Neuron (in vitro differentiated cells): ENCODE data around the gene PTBP3.
"Not testable (repeated sequence)": the region's sequence is repeated elsewhere in the genome, so short reads cannot be mapped to it uniquely, and the experiment has no call there.

Experiments used
- H2AFZ ChIP-seq: one replicate; pipeline ENCODE4 v1.6.1; 2013; ENCODE audit warnings: low read depth, mild to moderate bottlenecking, inconsistent platforms, low read length, moderate library complexity
- H3K27me3 ChIP-seq: one replicate; pipeline ENCODE4 v1.6.1; 2013; ENCODE audit warnings: low read length; ENCODE audit not compliant: insufficient read depth
- H3K36me3 ChIP-seq: one replicate; pipeline ENCODE4 v1.6.1; 2013; ENCODE audit warnings: low read length; ENCODE audit not compliant: insufficient read depth
- H3K4me1 ChIP-seq: one replicate; pipeline ENCODE4 v1.6.1; 2013; ENCODE audit warnings: low read length; ENCODE audit not compliant: insufficient read depth
- H3K4me3 ChIP-seq: 2 replicates; pipeline ENCODE4 v1.5.1; 2013; ENCODE audit warnings: mild to moderate bottlenecking, low read length, moderate library complexity
- H3K9me3 ChIP-seq: one replicate; pipeline ENCODE4 v1.6.1; 2013; ENCODE audit warnings: low read length

PTBP3 gene

DNA sequence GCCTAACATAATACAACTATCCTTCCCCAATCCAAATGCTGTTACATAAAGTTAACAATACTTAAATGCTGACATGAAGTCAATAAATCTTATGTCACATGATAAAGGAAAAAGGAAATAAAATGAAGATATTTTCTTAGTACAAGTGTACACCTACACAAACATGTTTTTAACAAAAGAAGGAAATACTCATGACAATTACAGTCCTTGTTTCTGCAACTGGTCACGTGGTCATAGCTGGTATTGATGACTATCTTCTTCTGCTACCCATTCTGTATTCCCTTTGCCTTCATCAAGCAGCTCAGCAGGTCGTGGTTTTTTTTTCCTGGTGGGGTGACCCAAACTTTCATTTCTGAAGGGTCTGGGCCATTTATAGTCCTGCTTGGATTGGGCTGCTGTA is 40.2 kb upstream of the PTBP3 start:
- H3K9me3 ChIP-seq, H2AFZ ChIP-seq, H3K27me3 ChIP-seq, H3K4me3 ChIP-seq, H3K36me3 ChIP-seq: not testable (repeated sequence)
- peaks cover 10% of the 10 kb centered on the region for H3K4me1 ChIP-seq

GRCh38 chr9:112371060-112371459 is 37.6 kb upstream of the PTBP3 start:
- Histone ChIP-seq H3K9me3 (peaks cover 10% of the 10 kb centered on the region), H3K4me3 (no peak overlapping the region), H3K36me3 (no peaks in the 10 kb centered on the region), H3K4me1 (no peaks in the 10 kb centered on the region), H3K27me3 (no peaks in the 10 kb centered on the region), H2AFZ (no peak overlapping the region)

DNA sequence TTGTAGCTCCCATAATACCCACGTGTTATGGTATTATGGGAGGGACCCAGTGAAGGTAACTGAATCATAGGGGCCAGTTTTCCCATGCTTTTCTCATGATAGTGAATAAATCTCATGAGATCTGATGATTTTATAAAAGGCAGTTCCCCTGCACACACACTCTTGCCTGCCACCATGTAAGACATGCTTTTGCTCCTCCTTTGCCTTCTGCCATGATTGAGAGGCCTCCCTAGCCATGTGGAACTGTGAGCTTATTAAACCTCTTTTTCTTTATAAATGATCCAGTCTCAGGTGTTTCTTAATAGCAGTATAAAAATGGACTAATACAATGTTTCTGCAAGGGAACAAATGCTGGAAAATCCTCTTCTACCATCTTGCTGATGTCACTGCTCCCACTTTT is 36.4 kb upstream of the PTBP3 start:
- no peaks in the 10 kb centered on the region for H3K4me1 ChIP-seq
- H3K36me3 ChIP-seq: no peaks in the 10 kb centered on the region
- H3K27me3 ChIP-seq: no peaks in the 10 kb centered on the region
- no peak overlapping the region for H3K4me3 ChIP-seq
- H3K9me3 ChIP-seq: peaks cover 8% of the 10 kb centered on the region
- no peak overlapping the region for H2AFZ ChIP-seq

GRCh38 chr9:112367465-112367864 is 34.0 kb upstream of the PTBP3 start:
- no peaks in the 10 kb centered on the region for H3K27me3 ChIP-seq
- H2AFZ ChIP-seq: no peak overlapping the region
- peaks cover 8% of the 10 kb centered on the region for H3K9me3 ChIP-seq
- no peaks in the 10 kb centered on the region for H3K36me3 ChIP-seq
- H3K4me1 ChIP-seq: no peaks in the 10 kb centered on the region
- H3K4me3 ChIP-seq: no peak overlapping the region

GRCh38 chr9:112366591-112366990 is 33.2 kb upstream of the PTBP3 start:
- no peaks in the 10 kb centered on the region for H3K36me3 ChIP-seq
- no peaks in the 10 kb centered on the region for H3K27me3 ChIP-seq
- H3K9me3 ChIP-seq: peaks cover 8% of the 10 kb centered on the region
- H2AFZ ChIP-seq: no peak overlapping the region
- no peaks in the 10 kb centered on the region for H3K4me1 ChIP-seq
- no peak overlapping the region for H3K4me3 ChIP-seq

DNA sequence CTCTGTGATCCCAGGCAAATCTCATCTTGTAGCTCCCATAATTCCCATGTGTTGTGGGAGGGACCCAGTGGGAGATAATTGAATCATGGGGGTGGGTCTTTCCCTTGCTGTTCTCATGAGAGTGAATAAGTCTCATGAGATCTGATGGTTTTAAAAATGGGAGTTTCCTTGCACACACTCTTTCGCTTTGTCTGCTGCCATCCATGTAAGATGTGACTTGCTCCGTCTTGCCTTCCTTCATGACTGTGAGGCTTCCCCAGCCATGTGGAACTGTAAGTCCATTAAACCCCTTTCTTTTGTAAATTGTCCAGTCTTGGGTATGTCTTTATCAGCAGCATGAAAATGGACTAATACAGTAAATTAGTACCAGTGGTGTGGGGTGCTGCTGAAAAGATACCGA is 31.8 kb upstream of the PTBP3 start:
- not testable (repeated sequence) for H2AFZ ChIP-seq

DNA sequence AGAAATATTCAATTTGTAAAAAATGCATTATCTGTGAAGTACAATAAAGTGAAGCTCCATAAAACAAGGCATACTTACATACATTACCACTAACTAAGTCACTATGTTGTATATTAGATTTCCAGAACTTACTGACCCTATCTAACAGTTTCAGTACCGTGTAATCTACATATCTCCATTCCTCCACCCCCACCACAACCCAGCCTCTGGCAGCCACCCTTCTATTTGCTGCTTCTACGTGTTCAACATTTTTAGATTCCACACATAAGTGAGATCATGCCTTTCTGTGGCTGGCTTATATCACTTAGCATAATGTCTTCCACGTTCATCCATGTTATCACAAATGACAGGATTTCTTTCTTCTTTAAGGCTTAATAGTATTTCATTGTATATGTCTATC is 31.3 kb upstream of the PTBP3 start:
- H3K4me1 ChIP-seq: no peaks in the 10 kb centered on the region
- H3K27me3 ChIP-seq: no peaks in the 10 kb centered on the region

More for the DNA sequence above, 31.8 kb upstream of the PTBP3 start:
- H3K27me3 ChIP-seq, H3K36me3 ChIP-seq, H3K4me1 ChIP-seq, H3K9me3 ChIP-seq, H3K4me3 ChIP-seq: not testable (repeated sequence)

DNA sequence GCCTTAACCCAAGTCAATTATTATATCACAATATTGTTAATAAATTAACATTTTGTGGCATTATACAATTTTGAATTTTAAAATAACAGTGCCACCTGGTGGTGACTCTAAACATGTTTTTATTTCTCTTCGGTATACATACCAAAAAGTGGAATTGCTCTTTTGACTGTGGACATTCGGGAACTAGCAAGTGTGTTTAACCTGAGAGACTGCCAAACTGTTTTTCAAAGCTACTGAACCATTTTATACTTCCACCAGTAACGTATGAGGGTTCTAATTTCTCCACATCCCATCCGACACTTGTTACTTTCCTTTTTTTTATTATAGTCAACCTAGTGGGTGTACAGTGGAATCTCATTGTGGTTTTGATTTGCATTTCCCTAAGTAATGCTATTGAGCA is 28.2 kb upstream of the PTBP3 start:
- no peak overlapping the region for H2AFZ ChIP-seq
- no peaks in the 10 kb centered on the region for H3K9me3 ChIP-seq
- no peaks in the 10 kb centered on the region for H3K36me3 ChIP-seq
- no peak overlapping the region for H3K4me3 ChIP-seq
- no peaks in the 10 kb centered on the region for H3K4me1 ChIP-seq
- no peaks in the 10 kb centered on the region for H3K27me3 ChIP-seq

More for the DNA sequence above, 31.3 kb upstream of the PTBP3 start:
- no peak overlapping the region for H3K4me3 ChIP-seq
- H3K36me3 ChIP-seq: no peaks in the 10 kb centered on the region
- H2AFZ ChIP-seq: no peak overlapping the region
- peaks cover 7% of the 10 kb centered on the region for H3K9me3 ChIP-seq

DNA sequence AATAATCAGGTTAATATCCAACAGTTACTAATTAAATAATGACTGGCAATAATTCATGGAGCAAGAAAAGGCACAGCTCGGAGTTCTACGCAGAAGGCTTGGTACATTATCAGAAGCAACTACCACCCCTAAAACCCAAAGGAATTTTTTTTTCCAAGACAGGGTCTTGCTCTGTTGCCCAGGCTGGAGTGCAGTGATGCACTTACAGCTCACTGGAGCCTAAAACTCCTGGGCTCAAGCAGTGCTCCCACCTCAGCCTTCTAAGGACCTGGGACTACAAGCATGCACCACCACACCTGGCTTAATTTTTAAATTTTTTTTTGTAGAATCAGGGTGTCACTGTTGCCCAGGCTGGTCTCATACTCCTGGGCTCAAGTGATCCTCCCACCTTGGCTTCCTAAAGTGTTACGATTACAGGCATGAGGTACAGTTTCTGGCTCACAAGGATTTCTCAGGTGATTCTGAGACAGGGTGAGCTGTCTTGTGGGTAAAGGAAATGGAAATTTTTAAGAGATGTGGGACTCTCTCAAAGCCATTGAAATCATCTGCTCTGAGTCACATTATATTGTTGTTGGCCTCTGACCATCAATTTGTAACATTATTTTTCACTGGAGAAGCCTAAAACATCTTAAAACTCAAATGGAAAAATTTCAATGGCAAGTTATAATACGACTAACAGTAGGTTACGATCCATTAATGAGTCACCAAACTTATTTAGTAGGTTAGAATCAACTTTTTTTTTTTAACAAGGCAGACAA is 26.8 kb upstream of the PTBP3 start:
- no peaks in the 10 kb centered on the region for H3K36me3 ChIP-seq

DNA sequence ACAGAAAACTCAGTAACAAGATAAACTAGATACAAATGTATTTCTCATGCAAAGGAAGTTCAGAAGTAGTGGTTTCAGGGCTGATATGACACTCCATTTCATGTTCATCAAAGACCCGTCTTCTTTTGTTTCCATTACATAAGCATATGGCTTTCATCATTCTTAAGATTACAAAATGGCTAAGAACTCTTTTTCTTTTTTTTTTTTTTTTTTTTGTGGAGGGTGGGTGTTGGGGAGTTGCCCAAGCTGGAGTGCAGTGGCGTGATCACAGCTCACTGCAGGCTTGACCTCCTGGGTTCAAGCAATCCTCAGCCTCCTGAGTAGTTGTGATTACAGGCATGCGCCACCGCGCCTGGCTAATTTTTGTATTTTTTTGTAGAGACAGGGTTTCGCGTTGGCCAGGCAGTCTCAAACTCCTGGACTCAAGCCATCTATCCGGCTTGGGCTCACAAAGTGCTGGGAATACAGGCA is 22.0 kb upstream of the PTBP3 start:
- Histone ChIP-seq H3K27me3 (no peaks in the 10 kb centered on the region), H2AFZ (no peak overlapping the region), H3K36me3 (no peaks in the 10 kb centered on the region), H3K4me3 (no peak overlapping the region), H3K9me3 (no peaks in the 10 kb centered on the region), H3K4me1 (no peaks in the 10 kb centered on the region)

More for the DNA sequence above, 26.8 kb upstream of the PTBP3 start:
- H3K9me3 ChIP-seq: no peaks in the 10 kb centered on the region
- H3K4me1 ChIP-seq: no peaks in the 10 kb centered on the region
- H2AFZ ChIP-seq: no peak overlapping the region
- H3K4me3 ChIP-seq: no peak overlapping the region
- no peaks in the 10 kb centered on the region for H3K27me3 ChIP-seq

DNA sequence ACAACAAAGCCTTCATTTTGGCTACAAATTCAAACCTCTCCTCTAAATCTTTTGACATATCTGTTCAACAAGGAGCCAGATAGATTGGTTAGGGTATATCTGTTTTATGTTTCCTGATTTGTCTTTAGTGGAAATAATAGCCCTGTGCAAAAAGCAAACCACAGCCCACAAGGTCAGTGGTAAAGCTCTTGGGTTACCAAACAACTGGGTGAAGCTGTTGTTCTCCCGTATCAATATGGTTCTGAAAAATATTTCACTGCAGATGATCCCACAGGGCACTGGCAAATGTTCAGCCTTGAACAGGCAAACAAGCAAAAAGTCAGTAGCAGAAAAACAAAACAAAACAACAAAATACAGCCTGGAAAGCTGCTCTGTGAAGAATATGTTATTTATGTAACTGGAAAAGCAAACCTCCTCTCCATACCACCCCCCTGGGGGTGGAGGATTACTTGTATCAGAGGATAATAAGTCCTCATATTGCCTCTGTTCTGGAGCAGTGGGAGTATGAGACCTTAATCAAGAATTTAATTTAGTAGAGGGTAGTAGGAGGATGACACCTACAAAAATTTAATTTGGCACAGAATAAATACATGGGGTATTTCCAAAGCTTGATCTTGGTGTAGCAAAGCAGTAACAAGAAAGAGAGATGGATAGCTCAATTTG is 20.8 kb upstream of the PTBP3 start:
- no peaks in the 10 kb centered on the region for H3K27me3 ChIP-seq
- H3K4me1 ChIP-seq: no peaks in the 10 kb centered on the region
- H3K9me3 ChIP-seq: no peaks in the 10 kb centered on the region
- H3K36me3 ChIP-seq: no peaks in the 10 kb centered on the region
- no peak overlapping the region for H2AFZ ChIP-seq
- no peak overlapping the region for H3K4me3 ChIP-seq

- no peak overlapping the region for H3K4me3 ChIP-seq
- no peak overlapping the region for H2AFZ ChIP-seq
- H3K36me3 ChIP-seq: no peaks in the 10 kb centered on the region
- H3K4me1 ChIP-seq: no peaks in the 10 kb centered on the region
- H3K9me3 ChIP-seq: no peaks in the 10 kb centered on the region
- no peaks in the 10 kb centered on the region for H3K27me3 ChIP-seq
Measured at GRCh38 chr9:112352209-112352608, 18.8 kb upstream of the PTBP3 start.

DNA sequence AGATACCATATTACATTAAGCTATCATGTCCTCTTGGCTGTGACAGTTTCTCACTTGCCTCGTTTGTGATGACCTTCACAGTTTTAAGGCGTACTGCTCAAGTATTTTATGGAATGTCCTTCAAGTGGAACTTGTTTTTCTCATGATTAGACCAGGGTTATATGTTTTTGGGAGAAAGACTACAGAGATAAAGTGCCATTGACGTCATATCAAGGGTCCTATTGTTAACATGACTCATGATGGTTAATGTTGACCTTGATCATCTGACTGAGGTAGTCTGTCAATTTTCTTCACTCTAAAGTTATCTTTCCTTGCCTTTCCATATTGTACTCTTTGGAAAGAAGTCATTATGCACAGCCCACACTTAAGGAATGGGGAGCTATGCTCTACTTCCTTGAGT is 17.8 kb upstream of the PTBP3 start:
- Histone ChIP-seq H3K36me3 (no peaks in the 10 kb centered on the region), H3K4me3 (no peak overlapping the region), H3K4me1 (no peaks in the 10 kb centered on the region), H3K27me3 (no peaks in the 10 kb centered on the region), H3K9me3 (no peaks in the 10 kb centered on the region), H2AFZ (no peak overlapping the region)

DNA sequence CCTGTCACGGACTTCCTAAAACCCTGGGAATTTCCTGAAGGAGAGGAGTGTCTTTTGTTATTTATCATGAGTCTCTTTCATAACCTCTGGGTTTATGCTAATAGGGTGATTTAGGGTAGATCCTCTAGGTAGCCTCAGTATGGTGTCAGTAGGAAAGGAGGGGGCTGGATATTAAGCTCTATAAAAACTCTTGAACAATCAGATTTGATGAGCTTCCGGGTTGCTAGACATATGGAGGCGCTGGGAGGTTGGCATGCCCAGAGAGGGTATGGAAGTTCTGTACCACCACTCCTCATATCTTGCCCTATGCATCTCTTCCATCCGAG is 15.6 kb upstream of the PTBP3 start:
- no peaks in the 10 kb centered on the region for H3K36me3 ChIP-seq
- H3K9me3 ChIP-seq: no peaks in the 10 kb centered on the region
- H3K4me3 ChIP-seq: no peak overlapping the region
- no peaks in the 10 kb centered on the region for H3K4me1 ChIP-seq
- H3K27me3 ChIP-seq: no peaks in the 10 kb centered on the region
- H2AFZ ChIP-seq: no peak overlapping the region
